ENCODE results near the gene EIF3F. TPM values are rescaled to one million over a fixed set of nuclear protein-coding genes. Genes with fewer than 3 reads are reported as not detected.

The EIF3F gene
- total and polyA plus RNA-seq, 2 donors (not counting 1 experiment from before 2014, with no cell fraction given), result 330 to 584 TPM

GRCh38 chr11:8038393-8038792, 51.3 kb downstream of the EIF3F start:
- ATAC-seq (ENCODE audit: low read depth) (no peak), DNase-seq (no peak)
- no peaks in the 10 kb centered on the region for H3K36me3 ChIP-seq (replicated peaks in 1 of 2; ENCODE audit: control extremely low read depth in 1 of 2, control insufficient read depth in 1 of 2, extremely low read depth in 1 of 2, insufficient read depth in 2 of 2, low read length in 1 of 2)
- Mint-ChIP-seq H3K27ac (no peak overlapping the region), H3K4me3 (no peak overlapping the region), H3K9me3 (ENCODE audit: insufficient read depth) (no peaks in the 10 kb centered on the region), H3K27me3 (peaks cover 40% of the 10 kb centered on the region), H3K4me1 (peaks cover 2% of the 10 kb centered on the region)
- peaks cover 0 to 2% of the 10 kb centered on the region in 2 donors for H3K4me1 ChIP-seq (ENCODE audit: control insufficient read depth in 2 of 2, insufficient read depth in 2 of 2, low read length in 2 of 2)
- no peaks in the 10 kb centered on the region for H4K20me1 ChIP-seq (ENCODE audit: control insufficient read depth, insufficient read depth, low read length, poor library complexity, severe bottlenecking)
- H3K79me2 ChIP-seq (ENCODE audit: control insufficient read depth, insufficient read depth, low read length), result no peaks in the 10 kb centered on the region
- ChIA-PET POLR2A (no interaction called here), CTCF (no interaction called here)
- H3K4me2 ChIP-seq (replicated peaks; ENCODE audit: low read depth, low read length, poor library complexity, severe bottlenecking), result no peak overlapping the region
- peaks cover 0 to 6% (median under 1%) of the 10 kb centered on the region in 4 experiments for H3K27me3 ChIP-seq (replicated peaks in 1 of 4; ENCODE audit: control extremely low read depth in 1 of 4, control insufficient read depth in 3 of 4, insufficient read depth in 4 of 4, low read length in 3 of 4)
- no peaks in the 10 kb centered on the region for H3K9me3 ChIP-seq (ENCODE audit: control extremely low read depth in 1 of 3, control insufficient read depth in 2 of 3, insufficient read depth in 1 of 3, low read length in 2 of 3)
- H3K4me3 ChIP-seq (ENCODE audit: control extremely low read depth in 1 of 5, extremely low read depth in 1 of 5, insufficient read depth in 1 of 5, low read depth in 2 of 5, low read length in 4 of 5), result no peak overlapping the region
- no peak overlapping the region for H3K27ac ChIP-seq (ENCODE audit: low read length in 2 of 2)
- TF ChIP-seq EZH2 (IDR thresholded peaks at IDR 0.05; ENCODE audit: borderline replicate concordance, insufficient read depth, low read depth, low read length, poor library complexity, severe bottlenecking), result no peak
- TF ChIP-seq, protein P1, sequence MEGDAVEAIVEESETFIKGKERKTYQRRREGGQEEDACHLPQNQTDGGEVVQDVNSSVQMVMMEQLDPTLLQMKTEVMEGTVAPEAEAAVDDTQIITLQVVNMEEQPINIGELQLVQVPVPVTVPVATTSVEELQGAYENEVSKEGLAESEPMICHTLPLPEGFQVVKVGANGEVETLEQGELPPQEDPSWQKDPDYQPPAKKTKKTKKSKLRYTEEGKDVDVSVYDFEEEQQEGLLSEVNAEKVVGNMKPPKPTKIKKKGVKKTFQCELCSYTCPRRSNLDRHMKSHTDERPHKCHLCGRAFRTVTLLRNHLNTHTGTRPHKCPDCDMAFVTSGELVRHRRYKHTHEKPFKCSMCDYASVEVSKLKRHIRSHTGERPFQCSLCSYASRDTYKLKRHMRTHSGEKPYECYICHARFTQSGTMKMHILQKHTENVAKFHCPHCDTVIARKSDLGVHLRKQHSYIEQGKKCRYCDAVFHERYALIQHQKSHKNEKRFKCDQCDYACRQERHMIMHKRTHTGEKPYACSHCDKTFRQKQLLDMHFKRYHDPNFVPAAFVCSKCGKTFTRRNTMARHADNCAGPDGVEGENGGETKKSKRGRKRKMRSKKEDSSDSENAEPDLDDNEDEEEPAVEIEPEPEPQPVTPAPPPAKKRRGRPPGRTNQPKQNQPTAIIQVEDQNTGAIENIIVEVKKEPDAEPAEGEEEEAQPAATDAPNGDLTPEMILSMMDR (IDR thresholded peaks at IDR 0.05), result no peak
- H3K9ac ChIP-seq (ENCODE audit: low read length), result no peak overlapping the region
- H2AFZ ChIP-seq (ENCODE audit: insufficient read depth, low read depth, low read length, poor library complexity, severe bottlenecking), result no peak overlapping the region
- intact Hi-C loops (cut with micrococcal nuclease), result no loop called here
- WGBS (ENCODE audit: insufficient coverage), result 89% methylated on average over 8 of the region's 8 CpGs

DNA sequence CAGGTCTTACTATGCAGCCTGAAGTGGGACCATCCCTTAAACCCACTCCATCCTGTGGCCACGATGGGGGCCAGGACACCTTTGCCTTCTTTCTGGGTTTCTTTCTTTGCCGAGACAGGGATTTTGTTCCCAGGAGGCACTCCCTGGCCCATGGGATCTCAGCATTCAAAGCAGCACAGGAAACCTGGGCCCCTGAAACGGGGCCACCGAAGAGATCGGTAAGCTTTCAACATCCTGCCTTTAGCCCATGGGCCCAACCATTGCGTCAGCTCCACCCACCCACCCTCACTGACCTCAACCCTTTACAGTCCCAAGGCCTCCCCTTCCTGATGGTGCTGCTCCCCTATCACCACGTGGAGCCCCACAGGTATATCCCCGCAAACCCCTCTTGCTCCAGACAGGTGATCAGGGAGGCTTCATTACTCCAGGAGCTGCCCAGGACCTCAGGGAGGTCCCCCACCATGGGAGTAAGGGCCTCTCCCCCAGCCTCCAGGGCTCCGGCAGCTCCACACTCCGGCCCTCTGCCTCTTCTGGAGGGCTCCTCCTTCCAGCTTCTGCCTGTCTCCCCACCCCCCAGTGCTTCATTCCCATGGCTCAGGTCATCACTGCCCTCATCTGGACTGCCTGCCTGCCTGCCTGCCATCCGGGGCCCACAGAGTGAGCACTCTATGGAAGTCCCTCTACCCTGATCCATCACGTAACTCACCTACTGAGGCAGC, 51.8 kb downstream of the EIF3F start:
- Mint-ChIP-seq H3K27ac (no peak overlapping the region), H3K9me3 (ENCODE audit: insufficient read depth) (no peaks in the 10 kb centered on the region), H3K27me3 (peaks cover 37% of the 10 kb centered on the region), H3K4me1 (no peaks in the 10 kb centered on the region), H3K4me3 (no peak overlapping the region)
- TF ChIP-seq, protein P1 (IDR thresholded peaks at IDR 0.05), result no peak
- TF ChIP-seq EZH2 (IDR thresholded peaks at IDR 0.05; ENCODE audit: borderline replicate concordance, insufficient read depth, low read depth, low read length, poor library complexity, severe bottlenecking), result no peak
- no peak overlapping the region for H3K4me2 ChIP-seq (replicated peaks; ENCODE audit: low read depth, low read length, poor library complexity, severe bottlenecking)
- CTCF ChIA-PET, result interaction anchor here (0.7 kb wide), 1 partner anchor 61 kb away, joined by 3 read pairs; no protein-coding TSS in a partner anchor
- DNase-seq (no peak), ATAC-seq (ENCODE audit: low read depth) (no peak)
- no peak overlapping the region for H3K9ac ChIP-seq (ENCODE audit: low read length)
- no peak overlapping the region for H3K4me3 ChIP-seq (ENCODE audit: control extremely low read depth in 1 of 5, extremely low read depth in 1 of 5, insufficient read depth in 1 of 5, low read depth in 2 of 5, low read length in 4 of 5)
- H4K20me1 ChIP-seq (ENCODE audit: control insufficient read depth, insufficient read depth, low read length, poor library complexity, severe bottlenecking), result no peaks in the 10 kb centered on the region
- POLR2A ChIA-PET, result no interaction called here
- no peak overlapping the region for H2AFZ ChIP-seq (ENCODE audit: insufficient read depth, low read depth, low read length, poor library complexity, severe bottlenecking)
- no peak overlapping the region for H3K27ac ChIP-seq (ENCODE audit: low read length in 2 of 2)
- no peaks in the 10 kb centered on the region for H3K4me1 ChIP-seq (ENCODE audit: control insufficient read depth in 2 of 2, insufficient read depth in 2 of 2, low read length in 2 of 2)
- 77% methylated on average over 10 of the region's 12 CpGs for WGBS (ENCODE audit: insufficient coverage)
- no peaks in the 10 kb centered on the region for H3K79me2 ChIP-seq (ENCODE audit: control insufficient read depth, insufficient read depth, low read length)
- no peaks in the 10 kb centered on the region for H3K9me3 ChIP-seq (ENCODE audit: control extremely low read depth in 1 of 3, control insufficient read depth in 2 of 3, insufficient read depth in 1 of 3, low read length in 2 of 3)
- peaks cover 0 to under 1% (median 0%) of the 10 kb centered on the region in 4 experiments for H3K27me3 ChIP-seq (replicated peaks in 1 of 4; ENCODE audit: control extremely low read depth in 1 of 4, control insufficient read depth in 3 of 4, insufficient read depth in 4 of 4, low read length in 3 of 4)
- intact Hi-C loops (cut with micrococcal nuclease), result no loop called here
- H3K36me3 ChIP-seq (replicated peaks in 1 of 2; ENCODE audit: control extremely low read depth in 1 of 2, control insufficient read depth in 1 of 2, extremely low read depth in 1 of 2, insufficient read depth in 2 of 2, low read length in 1 of 2), result no peaks in the 10 kb centered on the region

Measured in B cell (primary cell).